Subcutaneous abdominal adipose tissue (tissue), 5 donors: ENCODE results near the gene KIF15.

Source experiments
- H3K27ac ChIP-seq: one replicate; pipeline ENCODE4 v1.7.0; 2013; ENCODE audit warnings: low read depth, mild to moderate bottlenecking, inconsistent platforms, low read length, moderate library complexity
- H3K27me3 ChIP-seq, 5 donors: one replicate each; pipeline ENCODE4 v1.7.0; 2013; ENCODE audit warnings: low read length in 5 of 5, inconsistent platforms in 1 of 5; ENCODE audit not compliant: control insufficient read depth in 5 of 5, insufficient read depth in 4 of 5
- H3K36me3 ChIP-seq, 5 donors: one replicate each; pipeline ENCODE4 v1.7.0; 2013; ENCODE audit warnings: low read length in 5 of 5; ENCODE audit not compliant: control insufficient read depth in 5 of 5, insufficient read depth in 5 of 5
- H3K4me1 ChIP-seq, 5 donors: one replicate each; pipeline ENCODE4 v1.7.0; 2013; ENCODE audit warnings: low read length in 5 of 5, mild to moderate bottlenecking in 3 of 5, moderate library complexity in 1 of 5; ENCODE audit not compliant: control insufficient read depth in 5 of 5, insufficient read depth in 5 of 5
- H3K4me3 ChIP-seq, 5 donors: one replicate each; pipeline ENCODE4 v1.7.0; 2013; ENCODE audit warnings: low read length in 5 of 5, low read depth in 1 of 5
- H3K9ac ChIP-seq, 5 donors: one replicate each; pipeline ENCODE4 v1.7.0; 2013; ENCODE audit warnings: low read length in 5 of 5, mild to moderate bottlenecking in 4 of 5, moderate library complexity in 3 of 5
- H3K9me3 ChIP-seq, 5 donors: one replicate each; pipeline ENCODE4 v1.7.0; 2013; ENCODE audit warnings: low read length in 5 of 5; ENCODE audit not compliant: control insufficient read depth in 5 of 5
- donor health status: healthy.
- donor health status: healthy.
- donor health status: healthy.
- donor health status: healthy.
- donor health status: healthy.

The KIF15 gene

GRCh38 chr3:44870375-44871061, 108.9 kb downstream of the KIF15 start:
- Histone ChIP-seq H3K4me3 (no peak overlapping the region), H3K9ac (no peak overlapping the region), H3K27ac (no peak overlapping the region), H3K4me1 (no peaks in the 10 kb centered on the region), H3K27me3 (no peaks in the 10 kb centered on the region), H3K9me3 (no peaks in the 10 kb centered on the region), H3K36me3 (peaks cover 0 to 3% (median 0%) of the 10 kb centered on the region in 5 donors)

DNA sequence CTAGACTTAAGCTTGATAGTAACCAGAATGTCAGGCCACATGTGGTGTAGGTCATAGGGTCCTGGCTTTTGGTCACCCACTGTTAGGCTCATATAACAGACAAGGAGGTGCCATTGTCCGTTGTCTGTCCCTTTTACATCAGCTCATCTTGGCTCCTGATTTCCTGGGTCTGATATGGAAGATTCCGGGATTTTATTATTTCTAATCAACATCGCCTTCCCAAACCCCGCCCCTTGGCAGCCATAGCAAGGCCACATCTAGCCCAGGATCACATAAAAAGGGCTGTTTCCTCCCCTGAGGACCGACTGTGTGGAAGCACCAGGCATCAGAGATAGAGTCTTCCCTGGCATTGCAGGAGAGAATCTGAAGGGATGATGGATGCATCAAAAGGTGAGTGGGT, 112.7 kb downstream of the KIF15 start, which contains the start of gene TGM4:
TSS of gene TGM4 (plus strand) at position 301 of the 400 bp plus-strand sequence. CDS start at position 372, 71 bp downstream.
- Histone ChIP-seq H3K4me1 (no peaks in the 10 kb centered on the region), H3K9me3 (no peaks in the 10 kb centered on the region), H3K9ac (no peak within 1 kb of the TSS), H3K4me3 (no peak within 1 kb of the TSS), H3K36me3 (no peaks in the 10 kb centered on the region), H3K27ac (no peak within 1 kb of the TSS), H3K27me3 (no peaks in the 10 kb centered on the region)

GRCh38 chr3:44875596-44875995, 114.0 kb downstream of the KIF15 start:
- no peaks in the 10 kb centered on the region for H3K4me1 ChIP-seq

DNA sequence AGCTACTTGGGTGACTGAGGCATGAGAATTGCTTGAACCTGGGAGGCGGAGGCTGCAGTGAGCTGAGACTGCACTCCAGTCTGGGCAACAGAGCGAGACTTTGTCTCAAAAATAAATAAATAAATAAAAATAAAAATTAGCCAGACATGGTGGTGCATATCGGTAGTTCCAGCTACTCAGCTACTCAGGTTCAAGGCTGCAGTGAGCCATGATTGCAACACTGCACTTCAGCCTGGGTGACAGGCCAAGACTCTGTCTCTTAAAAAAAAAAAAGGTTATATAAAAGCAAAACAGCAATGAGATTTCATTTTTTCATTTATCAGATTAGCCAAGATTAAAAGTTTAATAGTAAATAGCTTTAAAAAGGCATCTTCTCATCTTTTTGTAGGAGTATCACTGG, 115.7 kb downstream of the KIF15 start:
- Histone ChIP-seq H3K9me3 (no peaks in the 10 kb centered on the region), H3K4me1 (no peaks in the 10 kb centered on the region), H3K27ac (no peak overlapping the region), H3K9ac (no peak overlapping the region), H3K36me3 (no peaks in the 10 kb centered on the region), H3K4me3 (no peak overlapping the region), H3K27me3 (no peaks in the 10 kb centered on the region)

More at GRCh38 chr3:44875596-44875995, 114.0 kb downstream of the KIF15 start:
- H3K27me3 ChIP-seq: no peaks in the 10 kb centered on the region
- no peaks in the 10 kb centered on the region for H3K9me3 ChIP-seq
- H3K9ac ChIP-seq: no peak overlapping the region
- no peaks in the 10 kb centered on the region for H3K36me3 ChIP-seq
- no peak overlapping the region for H3K4me3 ChIP-seq
- no peak overlapping the region for H3K27ac ChIP-seq

DNA sequence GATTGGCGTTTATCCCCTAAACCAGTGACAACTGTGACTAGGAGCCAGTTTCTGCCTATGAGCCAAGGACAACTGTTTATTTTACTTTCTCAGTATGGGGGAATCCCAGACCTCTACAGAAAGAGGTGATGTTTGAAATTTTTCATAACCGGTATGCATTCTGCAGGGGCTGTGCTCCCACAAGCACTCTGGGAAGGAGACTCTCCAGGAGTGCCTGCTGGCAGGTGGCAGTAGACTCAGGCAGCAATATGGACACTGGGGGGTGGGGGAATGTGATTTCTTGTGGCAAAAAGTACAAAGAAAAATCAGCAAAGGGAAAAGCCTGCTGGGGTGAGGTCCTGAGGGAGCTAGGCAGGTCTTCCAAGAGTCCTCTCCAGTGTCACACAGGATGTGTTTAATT, 118.7 kb downstream of the KIF15 start:
- H3K4me1 ChIP-seq: peaks cover 0 to 3% (median 0%) of the 10 kb centered on the region in 5 donors
- no peak overlapping the region for H3K4me3 ChIP-seq
- no peaks in the 10 kb centered on the region for H3K9me3 ChIP-seq
- H3K9ac ChIP-seq: no peak overlapping the region
- H3K36me3 ChIP-seq: no peaks in the 10 kb centered on the region
- peaks cover 0 to 7% (median 0%) of the 10 kb centered on the region in 5 donors for H3K27me3 ChIP-seq
- H3K27ac ChIP-seq: no peak overlapping the region

GRCh38 chr3:44883213-44883955, 121.8 kb downstream of the KIF15 start:
- Histone ChIP-seq H3K27ac (no peak overlapping the region), H3K4me1 (peaks cover 0 to 3% (median 0%) of the 10 kb centered on the region in 5 donors), H3K36me3 (no peaks in the 10 kb centered on the region), H3K9ac (no peak overlapping the region), H3K27me3 (peaks cover 0 to 14% (median 3%) of the 10 kb centered on the region in 5 donors), H3K4me3 (no peak overlapping the region), H3K9me3 (no peaks in the 10 kb centered on the region)

DNA sequence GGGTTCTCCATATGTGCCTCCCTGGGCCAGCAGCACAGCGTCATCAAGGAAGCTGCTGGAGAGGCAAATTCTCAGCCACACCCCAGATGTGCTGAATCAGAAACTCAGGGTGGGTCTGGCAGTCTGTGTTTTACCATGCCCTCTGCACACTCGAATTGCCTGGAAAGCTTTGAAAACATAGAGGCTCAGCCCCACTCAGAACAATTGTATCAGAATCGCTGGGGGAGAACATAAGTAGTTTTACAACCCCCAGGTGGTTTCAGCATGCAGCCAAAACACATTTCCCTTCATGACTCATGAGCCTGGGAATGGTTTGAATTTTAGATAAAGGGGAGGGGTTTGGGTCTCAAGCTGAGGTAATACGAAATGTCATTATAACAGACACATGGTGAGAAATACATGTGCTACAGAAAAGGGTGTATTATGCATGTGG, 122.4 kb downstream of the KIF15 start:
- Histone ChIP-seq H3K4me1 (peaks cover 0 to 3% (median 0%) of the 10 kb centered on the region in 5 donors), H3K4me3 (no peak overlapping the region), H3K9me3 (no peaks in the 10 kb centered on the region), H3K36me3 (no peaks in the 10 kb centered on the region), H3K27me3 (peaks cover 0 to 14% (median 3%) of the 10 kb centered on the region in 5 donors), H3K9ac (no peak overlapping the region), H3K27ac (no peak overlapping the region)

GRCh38 chr3:44885618-44886017, 124.0 kb downstream of the KIF15 start:
- Histone ChIP-seq H3K4me1 (peaks cover 0 to 3% (median 0%) of the 10 kb centered on the region in 5 donors), H3K27me3 (peaks cover 0 to 14% (median 3%) of the 10 kb centered on the region in 5 donors), H3K4me3 (no peak overlapping the region), H3K36me3 (no peaks in the 10 kb centered on the region), H3K9me3 (no peaks in the 10 kb centered on the region), H3K9ac (no peak overlapping the region), H3K27ac (no peak overlapping the region)

GRCh38 chr3:44886561-44886960, 125.0 kb downstream of the KIF15 start:
- no peak overlapping the region for H3K9ac ChIP-seq
- H3K9me3 ChIP-seq: no peaks in the 10 kb centered on the region
- peaks cover 0 to 3% (median 0%) of the 10 kb centered on the region in 5 donors for H3K4me1 ChIP-seq
- H3K27ac ChIP-seq: no peak overlapping the region
- peaks cover 0 to 14% (median 3%) of the 10 kb centered on the region in 5 donors for H3K27me3 ChIP-seq
- no peaks in the 10 kb centered on the region for H3K36me3 ChIP-seq
- H3K4me3 ChIP-seq: no peak overlapping the region

DNA sequence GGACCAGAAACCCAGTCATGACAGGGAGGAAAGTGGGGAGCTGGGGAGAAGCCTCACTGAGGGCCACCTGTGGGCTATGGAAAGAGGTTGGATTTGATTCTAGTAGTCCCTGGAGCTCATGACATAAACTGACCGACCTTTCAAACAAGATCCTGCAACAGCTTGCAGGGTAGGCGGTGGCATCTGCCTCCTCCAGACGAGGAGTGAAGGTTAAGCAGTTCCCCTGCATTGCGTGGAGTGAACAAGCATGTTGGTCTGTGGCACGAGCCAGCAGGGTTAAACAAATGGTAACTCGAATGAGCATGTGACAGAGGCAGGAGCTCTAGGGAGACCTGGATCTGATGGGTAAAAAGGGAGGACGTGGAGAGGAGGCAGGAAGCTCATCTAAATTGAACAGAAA, 125.5 kb downstream of the KIF15 start:
- H3K36me3 ChIP-seq: no peaks in the 10 kb centered on the region

More for the DNA sequence above, 125.5 kb downstream of the KIF15 start:
- Histone ChIP-seq H3K27ac (no peak overlapping the region), H3K4me3 (no peak overlapping the region), H3K9me3 (no peaks in the 10 kb centered on the region), H3K27me3 (peaks cover 0 to 14% (median 3%) of the 10 kb centered on the region in 5 donors), H3K9ac (no peak overlapping the region), H3K4me1 (peaks cover 0 to 3% (median 0%) of the 10 kb centered on the region in 5 donors)
